Spleen (tissue), 11 donors: ENCODE data around the gene CROCC2. TPM values are rescaled to one million over a fixed set of nuclear protein-coding genes. Genes with fewer than 3 reads are reported as not detected.

ENCODE experiments used
- DNase-seq: peaks from one replicate; pipeline ENCODE4 v3.0.0-alpha.2; 2020
- H3K27ac ChIP-seq, 8 donors: fragments of 200-600 bp; sonication (generic) in 7 of 8; 1 replicate in 4 of 8; 2 replicates in 4 of 8; pipeline versions ENCODE4 v1.5.0 to v1.8.0; 2016 to 2021; ENCODE audit warnings: inconsistent platforms in 4 of 8, mild to moderate bottlenecking in 4 of 8, moderate library complexity in 1 of 8
- H3K27me3 ChIP-seq, 7 donors: fragments of 200-600 bp; sonication (generic) in 6 of 7; replicated peaks in 1 of 7; 1 replicate in 4 of 7; 2 replicates in 3 of 7; pipeline versions ENCODE4 v1.5.0 to v1.8.0; 2016 to 2021; ENCODE audit warnings: inconsistent platforms in 3 of 7, mild to moderate bottlenecking in 1 of 7
- H3K36me3 ChIP-seq, 6 donors: fragments of 200-600 bp; sonication (generic) in 5 of 6; 1 replicate in 4 of 6; 2 replicates in 2 of 6; pipeline versions ENCODE4 v1.5.0 to v1.8.0; 2016 to 2021; ENCODE audit warnings: inconsistent platforms in 2 of 6
- H3K4me1 ChIP-seq, 6 donors: fragments of 200-600 bp; sonication (generic) in 5 of 6; 1 replicate in 3 of 6; 2 replicates in 3 of 6; pipeline versions ENCODE4 v1.5.0 to v1.8.0; 2016 to 2021; ENCODE audit warnings: inconsistent platforms in 3 of 6
- H3K4me3 ChIP-seq, 8 donors: fragments of 200-600 bp; sonication (generic) in 7 of 8; 1 replicate in 4 of 8; 2 replicates in 4 of 8; pipeline versions ENCODE4 v1.5.0 to v1.8.0; 2016 to 2021; ENCODE audit warnings: inconsistent platforms in 4 of 8, mild to moderate bottlenecking in 4 of 8, moderate library complexity in 2 of 8
- H3K9me3 ChIP-seq, 8 donors: fragments of 200-600 bp; sonication (generic) in 7 of 8; 1 replicate in 4 of 8; 2 replicates in 4 of 8; pipeline versions ENCODE4 v1.5.0 to v1.8.0; 2016 to 2021; ENCODE audit warnings: inconsistent platforms in 4 of 8
- POLR2A ChIP-seq, 3 donors: fragments of 450-650 bp; IDR thresholded peaks; one replicate each; pipeline ENCODE4 v1.5.1; 2017; ENCODE audit warnings: antibody characterized with exemption in 3 of 3, mild to moderate bottlenecking in 1 of 3
- POLR2AphosphoS5 ChIP-seq, 3 donors: sonication (generic); formaldehyde crosslinking; IDR thresholded peaks; one replicate each; pipeline ENCODE4 v1.5.1; 2017; ENCODE audit warnings: antibody characterized with exemption in 3 of 3
- WGBS, 5 donors: extraction: QIAGEN DNeasy Blood & Tissue Kit in 3 of 5; methylation state at CpG; one replicate each; pipeline versions ENCODE4 v1.1.5 to v1.1.7; 2013 to 2018; 5-methylcytosine and 5-hydroxymethylcytosine counted together
- intact Hi-C: fragments of 100-400 bp; cut with DNase I; formaldehyde crosslinking; loops from one replicate; pipeline ENCODE4 v1.15.0; 2023; ENCODE audit warnings: low total_unique reads
- polyA plus RNA-seq, 3 donors: library from polyadenylated mRNA; stranded (reverse); fragments of 200-250 nt; gene quantifications; one replicate each; pipeline ENCODE4 v1.2.1, GENCODE V29; 2013
- total RNA-seq, 7 donors: library from RNA; depleted of rRNA in 3 of 7; stranded (reverse); fragments of >200 nt in 3 of 7; fragmentation: NEBNext Ultra II Directional in 4 of 7; extraction: Animal tissue kit (Norgen Biotek cat#: 25700) in 4 of 7; gene quantifications; one replicate each; pipeline versions ENCODE4 v1.1.0 to v1.2.1, GENCODE V29; 2016 to 2021
- TF ChIP-seq, protein P1 (sequence below), 11 experiments: fragments of 200-600 bp in 7 of 11; fragments of 450-650 bp in 4 of 11; sonication (generic) in 4 of 11; IDR thresholded peaks in 8 of 11; conservative IDR thresholded peaks in 3 of 11; 1 replicate in 7 of 11; 2 replicates in 4 of 11; pipeline versions ENCODE4 v1.4.0 to v1.8.0; 2016 to 2021; ENCODE audit warnings: antibody characterized with exemption in 11 of 11, inconsistent platforms in 4 of 11, mild to moderate bottlenecking in 1 of 11
- donor health status: healthy with polysubstance abuse.
- donor health status: DM: no; HTN: no; CAD: no; lungs with moderate emphysema.
- donor health status: DM: no; HTN: no; CAD: no.
- donor health status: Bipolar disorder and iron deficiency.
- donor health status: healthy.
- donor health status: DM: no; HTN: no; CAD: no.
- donor health status: DM: yes; HTN: yes; CAD: no.

Gene CROCC2
- total and polyA plus RNA-seq, 10 donors, result 0.04 to 3.6 (median 0.75) TPM

DNA sequence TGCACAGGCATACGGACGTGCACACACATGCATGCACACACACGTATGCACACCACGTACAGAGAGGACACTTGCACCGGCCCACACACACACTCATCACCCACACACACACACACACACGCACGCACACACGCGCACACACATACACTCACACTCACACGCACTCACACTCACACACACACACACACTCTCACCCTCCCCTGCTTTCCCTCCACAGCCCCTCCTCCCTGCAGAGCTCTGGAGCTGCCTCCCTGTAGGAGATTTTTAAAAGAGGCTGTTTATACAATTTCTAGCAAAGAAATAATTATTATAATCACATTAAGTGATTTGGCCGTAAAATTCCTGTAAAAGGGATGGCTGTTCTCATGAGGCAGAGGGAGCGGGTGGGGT lies 55.8 kb downstream of the CROCC2 start:
- intact Hi-C loops, result no loop called here
- no peaks in the 10 kb centered on the region for H3K9me3 ChIP-seq
- no peak for TF ChIP-seq POLR2AphosphoS5 (IDR thresholded peaks at IDR 0.05)
- TF ChIP-seq POLR2A (IDR thresholded peaks at IDR 0.05), result no peak
- TF ChIP-seq, protein P1, sequence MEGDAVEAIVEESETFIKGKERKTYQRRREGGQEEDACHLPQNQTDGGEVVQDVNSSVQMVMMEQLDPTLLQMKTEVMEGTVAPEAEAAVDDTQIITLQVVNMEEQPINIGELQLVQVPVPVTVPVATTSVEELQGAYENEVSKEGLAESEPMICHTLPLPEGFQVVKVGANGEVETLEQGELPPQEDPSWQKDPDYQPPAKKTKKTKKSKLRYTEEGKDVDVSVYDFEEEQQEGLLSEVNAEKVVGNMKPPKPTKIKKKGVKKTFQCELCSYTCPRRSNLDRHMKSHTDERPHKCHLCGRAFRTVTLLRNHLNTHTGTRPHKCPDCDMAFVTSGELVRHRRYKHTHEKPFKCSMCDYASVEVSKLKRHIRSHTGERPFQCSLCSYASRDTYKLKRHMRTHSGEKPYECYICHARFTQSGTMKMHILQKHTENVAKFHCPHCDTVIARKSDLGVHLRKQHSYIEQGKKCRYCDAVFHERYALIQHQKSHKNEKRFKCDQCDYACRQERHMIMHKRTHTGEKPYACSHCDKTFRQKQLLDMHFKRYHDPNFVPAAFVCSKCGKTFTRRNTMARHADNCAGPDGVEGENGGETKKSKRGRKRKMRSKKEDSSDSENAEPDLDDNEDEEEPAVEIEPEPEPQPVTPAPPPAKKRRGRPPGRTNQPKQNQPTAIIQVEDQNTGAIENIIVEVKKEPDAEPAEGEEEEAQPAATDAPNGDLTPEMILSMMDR (IDR thresholded peaks at IDR 0.05 in 8 of 11, conservative IDR thresholded peaks at IDR 0.05 in 3 of 11), result no peak
- WGBS, 5 donors, result 48 to 70% (median 60%) methylated on average over 12 of the region's 12 CpGs
- no peak overlapping the region for H3K4me3 ChIP-seq
- no peaks in the 10 kb centered on the region for H3K36me3 ChIP-seq
- peak overlapping the region in 7 of 8 donors; percentile 73 to 97 (median 87) for H3K27ac ChIP-seq
- H3K4me1 ChIP-seq, result peaks cover 25 to 76% (median 44%) of the 10 kb centered on the region in 6 donors
- H3K27me3 ChIP-seq, result peaks cover 0 to 4% (median 0%) of the 10 kb centered on the region in 7 donors
- DNase-seq, result peak; percentile 25

DNA sequence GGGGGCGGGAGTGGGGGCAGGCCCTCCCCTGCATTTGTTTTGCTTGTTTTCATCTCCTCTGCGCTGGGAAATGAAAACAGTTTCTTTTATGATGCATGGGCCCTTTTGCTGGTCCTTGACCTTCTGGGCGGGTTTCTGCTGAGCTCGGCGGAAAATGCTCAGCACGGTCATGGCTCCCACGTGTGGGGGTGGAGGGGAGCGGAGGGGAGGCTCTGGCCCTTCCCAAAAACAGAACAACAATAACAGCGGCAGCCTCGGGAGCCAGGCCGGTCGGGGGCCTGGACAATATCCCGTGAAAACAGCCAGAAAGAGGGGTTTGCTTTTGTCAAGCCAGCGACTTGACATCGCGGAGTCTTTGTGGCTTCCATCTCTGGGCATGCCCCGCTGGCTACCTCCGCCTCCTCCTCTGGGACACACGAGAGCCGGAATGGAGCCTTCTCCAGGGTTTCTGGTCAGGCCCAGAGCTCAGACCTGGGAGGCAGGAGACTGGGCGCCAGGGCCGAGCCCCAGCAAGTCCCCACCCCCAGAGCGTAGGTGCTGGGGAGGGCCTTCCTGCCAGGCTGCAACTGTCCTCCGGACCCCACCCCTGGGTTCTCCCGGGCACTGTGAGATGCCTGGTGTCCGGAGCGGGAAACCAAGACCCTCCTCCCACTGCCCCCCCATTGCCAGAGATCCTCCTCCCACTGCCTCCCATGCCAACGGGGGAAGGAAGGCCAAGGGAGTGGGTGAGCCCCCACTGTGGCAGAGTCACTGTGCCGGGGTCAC lies 56.3 kb downstream of the CROCC2 start:
- peak overlapping the region; percentile 73 to 97 (median 84) for H3K27ac ChIP-seq
- TF ChIP-seq, protein P1 (IDR thresholded peaks at IDR 0.05 in 8 of 11, conservative IDR thresholded peaks at IDR 0.05 in 3 of 11), result no peak
- peak; percentile 76 to 93 (median 92) for TF ChIP-seq POLR2AphosphoS5 (IDR thresholded peaks at IDR 0.05)
- 51 to 67% (median 61%) methylated on average over 23 to 29 of the region's 29 CpGs for WGBS, 5 donors
- H3K4me3 ChIP-seq, result no peak overlapping the region
- H3K27me3 ChIP-seq, result no peaks in the 10 kb centered on the region
- no peaks in the 10 kb centered on the region for H3K9me3 ChIP-seq
- DNase-seq, result peak; percentile 90
- peaks cover 25 to 81% (median 46%) of the 10 kb centered on the region in 6 donors for H3K4me1 ChIP-seq
- H3K36me3 ChIP-seq, result no peaks in the 10 kb centered on the region
- intact Hi-C loops, result no loop called here

DNA sequence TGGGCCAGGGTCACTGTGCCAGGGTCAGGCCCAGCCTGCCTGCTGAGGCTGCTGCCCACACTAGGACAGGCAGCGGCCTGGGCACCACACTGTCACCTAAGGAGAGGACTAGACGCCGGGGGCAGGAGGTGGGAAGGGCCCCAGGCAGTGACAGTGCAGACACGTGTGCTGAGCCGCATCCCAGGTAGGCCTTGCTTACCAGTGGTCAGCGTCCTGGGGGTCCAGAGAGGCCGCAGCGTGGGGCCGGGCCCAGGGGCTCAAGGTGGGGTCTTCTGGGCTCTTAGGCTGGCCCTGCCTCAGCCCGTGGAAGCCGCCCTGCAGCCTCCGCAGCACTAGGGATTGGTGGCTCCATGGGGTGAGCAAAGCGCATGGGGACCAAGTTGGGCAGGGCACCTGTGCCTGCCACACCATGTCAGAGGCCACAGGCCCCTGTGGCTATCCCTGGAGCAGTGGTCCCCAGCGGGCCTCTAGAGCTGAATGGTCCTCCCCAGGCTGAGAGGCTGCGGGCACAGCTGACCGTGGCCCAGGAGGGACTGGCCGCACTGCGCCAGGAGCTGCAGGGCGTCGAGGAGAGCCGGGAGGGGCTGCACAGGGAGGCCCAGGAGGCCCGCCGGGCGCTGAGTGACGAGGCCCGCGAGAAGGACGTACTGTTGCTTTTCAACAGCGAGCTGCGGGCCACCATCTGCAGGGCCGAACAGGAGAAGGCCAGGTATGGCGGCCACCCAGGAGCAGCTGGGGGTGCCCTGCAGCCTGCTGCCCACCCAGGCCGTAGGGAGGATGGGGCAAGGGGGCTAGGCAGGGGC lies 57.1 kb downstream of the CROCC2 start:
- H3K36me3 ChIP-seq, result no peaks in the 10 kb centered on the region
- WGBS, 5 donors, result 78 to 92% (median 87%) methylated on average over 14 to 33 of the region's 33 CpGs
- H3K27ac ChIP-seq, result peak overlapping the region; percentile 73 to 97 (median 84)
- TF ChIP-seq POLR2AphosphoS5 (IDR thresholded peaks at IDR 0.05), result no peak
- TF ChIP-seq, protein P1 (IDR thresholded peaks at IDR 0.05 in 8 of 11, conservative IDR thresholded peaks at IDR 0.05 in 3 of 11), result no peak
- TF ChIP-seq POLR2A (IDR thresholded peaks at IDR 0.05), result no peak
- peaks cover 25 to 86% (median 46%) of the 10 kb centered on the region in 6 donors for H3K4me1 ChIP-seq
- H3K4me3 ChIP-seq, result no peak overlapping the region
- intact Hi-C loops, result no loop called here
- H3K9me3 ChIP-seq, result no peaks in the 10 kb centered on the region
- no peaks in the 10 kb centered on the region for H3K27me3 ChIP-seq
- peak; percentile 72 for DNase-seq
